Epithelial cell of proximal tubule (primary cell): ENCODE measurements around the gene C9orf40. TPM values are rescaled to one million over a fixed set of nuclear protein-coding genes. Genes with fewer than 3 reads are reported as not detected.

ENCODE experiments used
- DNase-seq: peaks from one replicate; pipeline ENCODE4 v3.0.0-alpha.2; 2011; ENCODE audit warnings: low read depth
- H3K4me3 ChIP-seq: 2 replicates; pipeline ENCODE4 v1.5.1; 2011; ENCODE audit warnings: low read depth, mild to moderate bottlenecking, low read length
- total RNA-seq: library from RNA; depleted of rRNA; stranded (reverse); fragments of >200 nt; gene quantifications from 2 replicates; pipeline ENCODE4 v1.2.3, GENCODE V29; 2015
- TF ChIP-seq, protein P1 (sequence below): conservative IDR thresholded peaks from 2 replicates; pipeline ENCODE4 v1.5.1; 2012; ENCODE audit warnings: low read depth, mild to moderate bottlenecking, low read length

The C9orf40 gene
- total RNA-seq, 1 donor from 2014 or later, result 16.5 TPM

- TF ChIP-seq, protein P1, sequence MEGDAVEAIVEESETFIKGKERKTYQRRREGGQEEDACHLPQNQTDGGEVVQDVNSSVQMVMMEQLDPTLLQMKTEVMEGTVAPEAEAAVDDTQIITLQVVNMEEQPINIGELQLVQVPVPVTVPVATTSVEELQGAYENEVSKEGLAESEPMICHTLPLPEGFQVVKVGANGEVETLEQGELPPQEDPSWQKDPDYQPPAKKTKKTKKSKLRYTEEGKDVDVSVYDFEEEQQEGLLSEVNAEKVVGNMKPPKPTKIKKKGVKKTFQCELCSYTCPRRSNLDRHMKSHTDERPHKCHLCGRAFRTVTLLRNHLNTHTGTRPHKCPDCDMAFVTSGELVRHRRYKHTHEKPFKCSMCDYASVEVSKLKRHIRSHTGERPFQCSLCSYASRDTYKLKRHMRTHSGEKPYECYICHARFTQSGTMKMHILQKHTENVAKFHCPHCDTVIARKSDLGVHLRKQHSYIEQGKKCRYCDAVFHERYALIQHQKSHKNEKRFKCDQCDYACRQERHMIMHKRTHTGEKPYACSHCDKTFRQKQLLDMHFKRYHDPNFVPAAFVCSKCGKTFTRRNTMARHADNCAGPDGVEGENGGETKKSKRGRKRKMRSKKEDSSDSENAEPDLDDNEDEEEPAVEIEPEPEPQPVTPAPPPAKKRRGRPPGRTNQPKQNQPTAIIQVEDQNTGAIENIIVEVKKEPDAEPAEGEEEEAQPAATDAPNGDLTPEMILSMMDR, result no peak
- DNase-seq, result no peak
- no peak overlapping the region for H3K4me3 ChIP-seq
These were observed 6.0 kb downstream of the C9orf40 start for GRCh38 chr9:74946686-74947085.

GRCh38 chr9:74942801-74943200 lies 9.9 kb downstream of the C9orf40 start:
- H3K4me3 ChIP-seq, result no peak overlapping the region
- DNase-seq, result no peak
- TF ChIP-seq, protein P1, result no peak

DNA sequence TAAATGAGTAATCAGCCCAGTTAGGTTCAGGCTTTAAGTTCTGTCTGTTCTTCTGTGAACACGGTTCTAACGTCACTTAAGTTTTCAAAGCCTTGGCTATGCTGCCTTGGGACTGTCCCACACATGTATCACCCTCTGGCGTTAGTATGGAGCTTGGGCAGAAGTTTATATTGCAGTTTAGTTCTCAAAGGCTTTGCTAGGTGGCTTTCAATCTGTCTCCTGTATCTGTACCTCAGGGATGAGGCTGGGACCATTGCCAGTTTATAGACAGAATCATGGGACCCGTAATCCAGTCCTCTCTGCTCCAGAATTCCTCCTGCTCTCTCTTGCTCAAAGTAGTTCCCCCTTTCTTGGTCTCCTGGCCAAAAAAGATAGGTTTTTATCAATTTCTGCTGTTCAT lies 12.1 kb downstream of the C9orf40 start:
- H3K4me3 ChIP-seq, result no peak overlapping the region
- DNase-seq, result no peak
- TF ChIP-seq, protein P1, result no peak

DNA sequence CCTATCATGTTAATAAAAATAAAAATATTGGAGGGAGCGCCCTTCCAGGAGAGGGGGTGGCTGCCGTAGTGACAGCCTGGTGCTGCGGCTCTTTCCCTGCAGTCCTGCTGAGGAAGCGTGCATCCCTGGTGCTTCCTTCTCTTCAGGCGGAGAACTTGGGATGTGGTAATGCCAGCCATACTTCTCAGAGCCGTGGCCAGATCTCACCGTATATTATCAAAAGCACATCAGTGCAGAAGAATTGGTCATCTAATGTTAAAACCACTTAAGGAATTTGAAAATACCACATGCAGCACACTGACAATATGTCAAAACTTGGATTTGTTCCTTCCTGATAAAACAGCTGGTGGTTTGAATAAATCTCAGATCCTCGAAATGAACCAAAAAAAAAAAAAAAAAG lies 17.7 kb downstream of the C9orf40 start:
- no peak overlapping the region for H3K4me3 ChIP-seq
- TF ChIP-seq, protein P1, result no peak
- no peak for DNase-seq

GRCh38 chr9:74921737-74922136 lies 31.0 kb downstream of the C9orf40 start:
- TF ChIP-seq, protein P1, result no peak
- H3K4me3 ChIP-seq, result no peak overlapping the region
- no peak for DNase-seq

DNA sequence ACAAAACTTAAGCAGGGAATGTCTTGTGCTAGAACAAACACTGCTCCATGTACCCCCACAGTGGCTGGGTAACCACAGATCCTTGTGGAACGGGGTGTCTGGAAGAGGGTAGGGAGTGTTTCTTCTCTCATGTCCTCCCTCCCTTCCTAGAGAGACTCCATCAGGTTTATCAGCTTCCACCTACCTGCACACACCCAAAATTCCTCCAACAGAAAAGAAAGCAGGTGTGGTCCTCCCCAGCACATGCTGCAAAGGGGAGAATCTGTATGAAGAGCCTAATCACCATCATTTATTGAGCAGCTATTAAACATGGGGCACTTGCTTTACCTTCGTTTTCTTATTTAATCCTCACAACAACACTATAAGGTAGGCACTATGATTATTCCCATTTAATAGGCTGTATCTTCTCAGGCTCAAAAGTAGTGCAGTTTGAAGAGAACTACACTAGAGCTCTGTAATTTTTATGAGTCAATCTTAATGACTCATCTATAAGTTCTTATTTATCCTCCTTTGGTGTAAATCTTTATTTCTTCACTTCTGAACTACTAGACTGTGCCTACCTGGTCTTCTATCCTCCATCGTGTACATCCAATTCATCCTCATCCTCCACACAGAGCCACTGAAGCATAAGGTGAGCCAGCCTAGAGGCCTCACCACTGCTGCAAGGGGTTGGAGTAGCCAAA lies 31.6 kb downstream of the C9orf40 start:
- no peak for DNase-seq
- TF ChIP-seq, protein P1, result no peak

GRCh38 chr9:74910036-74910435 lies 42.7 kb downstream of the C9orf40 start:
- no peak for DNase-seq
- no peak overlapping the region for H3K4me3 ChIP-seq
- TF ChIP-seq, protein P1, result no peak

More for the DNA sequence above, 31.6 kb downstream of the C9orf40 start:
- no peak overlapping the region for H3K4me3 ChIP-seq
